ENCODE results near the gene FRMD5.

DNA sequence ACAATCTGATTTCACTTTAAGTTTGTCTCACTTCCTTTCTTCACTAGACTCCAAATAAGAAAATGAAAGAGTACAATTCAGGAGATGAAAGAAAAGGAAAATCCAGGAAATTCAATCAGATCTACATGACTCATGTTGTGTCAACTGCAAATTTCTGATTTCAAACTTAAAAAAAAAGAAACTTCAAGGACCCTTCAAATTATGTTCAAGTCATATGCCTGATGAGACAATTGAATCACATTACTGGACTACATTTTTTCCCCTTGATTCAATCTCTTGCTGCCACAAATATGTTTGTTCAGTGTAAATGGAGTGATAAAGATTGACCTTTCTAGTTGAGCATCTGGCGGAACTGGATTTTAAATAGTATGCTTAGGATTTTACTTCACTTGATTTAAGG is 37.4 kb downstream of the FRMD5 start:
- TF ChIP-seq, protein P1, sequence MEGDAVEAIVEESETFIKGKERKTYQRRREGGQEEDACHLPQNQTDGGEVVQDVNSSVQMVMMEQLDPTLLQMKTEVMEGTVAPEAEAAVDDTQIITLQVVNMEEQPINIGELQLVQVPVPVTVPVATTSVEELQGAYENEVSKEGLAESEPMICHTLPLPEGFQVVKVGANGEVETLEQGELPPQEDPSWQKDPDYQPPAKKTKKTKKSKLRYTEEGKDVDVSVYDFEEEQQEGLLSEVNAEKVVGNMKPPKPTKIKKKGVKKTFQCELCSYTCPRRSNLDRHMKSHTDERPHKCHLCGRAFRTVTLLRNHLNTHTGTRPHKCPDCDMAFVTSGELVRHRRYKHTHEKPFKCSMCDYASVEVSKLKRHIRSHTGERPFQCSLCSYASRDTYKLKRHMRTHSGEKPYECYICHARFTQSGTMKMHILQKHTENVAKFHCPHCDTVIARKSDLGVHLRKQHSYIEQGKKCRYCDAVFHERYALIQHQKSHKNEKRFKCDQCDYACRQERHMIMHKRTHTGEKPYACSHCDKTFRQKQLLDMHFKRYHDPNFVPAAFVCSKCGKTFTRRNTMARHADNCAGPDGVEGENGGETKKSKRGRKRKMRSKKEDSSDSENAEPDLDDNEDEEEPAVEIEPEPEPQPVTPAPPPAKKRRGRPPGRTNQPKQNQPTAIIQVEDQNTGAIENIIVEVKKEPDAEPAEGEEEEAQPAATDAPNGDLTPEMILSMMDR (conservative IDR thresholded peaks at IDR 0.05 in 1 of 2, IDR thresholded peaks at IDR 0.05 in 1 of 2; ENCODE audit: low read depth in 1 of 2, low read length in 2 of 2), result no peak
- TF ChIP-seq EZH2 (IDR thresholded peaks at IDR 0.05; ENCODE audit: low read length, missing control alignments), result no peak

Measured in fibroblast of lung (primary cell).